Nephron (organoid): ENCODE results near the gene RTN1.
"Not testable (repeated sequence)": the region's sequence is repeated elsewhere in the genome, so short reads cannot be mapped to it uniquely, and the experiment has no call there.

Source experiments
- H3K27ac Mint-ChIP-seq, 3 experiments: 2 replicates each; pipeline ENCODE4 v1.8.0; 2020; ENCODE audit warnings: mixed read lengths in 3 of 3, mild to moderate bottlenecking in 2 of 3, moderate library complexity in 1 of 3
- H3K27me3 Mint-ChIP-seq: 2 replicates; pipeline ENCODE4 v1.8.0; 2021; ENCODE audit warnings: low read depth, mild to moderate bottlenecking, moderate library complexity, mixed read lengths
- H3K36me3 Mint-ChIP-seq: 2 replicates; pipeline ENCODE4 v1.8.0; 2020; ENCODE audit warnings: low read depth, mixed read lengths
- H3K4me1 Mint-ChIP-seq: 2 replicates; pipeline ENCODE4 v1.8.0; 2020; ENCODE audit warnings: mixed read lengths
- H3K4me3 Mint-ChIP-seq, 3 experiments: 2 replicates each; pipeline ENCODE4 v1.8.0; 2020; ENCODE audit warnings: mild to moderate bottlenecking in 3 of 3, mixed read lengths in 3 of 3, moderate library complexity in 2 of 3
- H3K9me3 Mint-ChIP-seq: 2 replicates; pipeline ENCODE4 v1.8.0; 2020; ENCODE audit warnings: mixed read lengths
- CTCF ChIP-seq, 3 experiments: fragments of 200-600 bp; sonication (generic); IDR thresholded peaks; one replicate each; pipeline ENCODE4 v1.5.0; 2021; ENCODE audit warnings: antibody characterized with exemption in 3 of 3; ENCODE audit not compliant: unreplicated experiment in 3 of 3

The RTN1 gene

GRCh38 chr14:59677771-59678231 lies 192.8 kb downstream of the RTN1 start:
- no peak for TF ChIP-seq CTCF (IDR thresholded peaks at IDR 0.05; ENCODE audit: unreplicated experiment in 3 of 3)
- peaks cover 5% of the 10 kb centered on the region for H3K27me3 Mint-ChIP-seq
- H3K36me3 Mint-ChIP-seq: no peaks in the 10 kb centered on the region
- no peaks in the 10 kb centered on the region for H3K4me1 Mint-ChIP-seq
- H3K9me3 Mint-ChIP-seq: no peaks in the 10 kb centered on the region
- H3K4me3 Mint-ChIP-seq: no peak overlapping the region
- H3K27ac Mint-ChIP-seq: no peak overlapping the region

- Mint-ChIP-seq H3K27ac (no peak overlapping the region), H3K36me3 (no peaks in the 10 kb centered on the region), H3K4me3 (no peak overlapping the region), H3K9me3 (no peaks in the 10 kb centered on the region), H3K27me3 (no peaks in the 10 kb centered on the region), H3K4me1 (no peaks in the 10 kb centered on the region)
- TF ChIP-seq CTCF (IDR thresholded peaks at IDR 0.05; ENCODE audit: unreplicated experiment in 3 of 3): no peak
These were observed 195.2 kb downstream of the RTN1 start for GRCh38 chr14:59675394-59675793.

- no peak overlapping the region for H3K4me3 Mint-ChIP-seq
- peaks cover 35% of the 10 kb centered on the region for H3K9me3 Mint-ChIP-seq
- no peaks in the 10 kb centered on the region for H3K36me3 Mint-ChIP-seq
- no peak overlapping the region for H3K27ac Mint-ChIP-seq
- H3K4me1 Mint-ChIP-seq: no peaks in the 10 kb centered on the region
- TF ChIP-seq CTCF (IDR thresholded peaks at IDR 0.05; ENCODE audit: unreplicated experiment in 3 of 3): no peak
- peaks cover 8% of the 10 kb centered on the region for H3K27me3 Mint-ChIP-seq
These were observed 205.8 kb downstream of the RTN1 start for GRCh38 chr14:59664741-59665140.

- Mint-ChIP-seq H3K27ac (no peak overlapping the region), H3K27me3 (no peaks in the 10 kb centered on the region), H3K4me3 (no peak overlapping the region), H3K4me1 (no peaks in the 10 kb centered on the region), H3K36me3 (no peaks in the 10 kb centered on the region), H3K9me3 (peaks cover 32% of the 10 kb centered on the region)
- TF ChIP-seq CTCF (IDR thresholded peaks at IDR 0.05; ENCODE audit: unreplicated experiment in 3 of 3): no peak
These were observed 212.8 kb downstream of the RTN1 start for GRCh38 chr14:59657769-59658168.

GRCh38 chr14:59656473-59656872 lies 214.1 kb downstream of the RTN1 start:
- H3K4me3 Mint-ChIP-seq: no peak overlapping the region
- no peaks in the 10 kb centered on the region for H3K4me1 Mint-ChIP-seq
- no peaks in the 10 kb centered on the region for H3K27me3 Mint-ChIP-seq
- no peak for TF ChIP-seq CTCF (IDR thresholded peaks at IDR 0.05; ENCODE audit: unreplicated experiment in 3 of 3)
- no peak overlapping the region for H3K27ac Mint-ChIP-seq
- H3K36me3 Mint-ChIP-seq: no peaks in the 10 kb centered on the region
- H3K9me3 Mint-ChIP-seq: peaks cover 30% of the 10 kb centered on the region

GRCh38 chr14:59654131-59654530 lies 216.4 kb downstream of the RTN1 start:
- not testable (repeated sequence) for H3K4me3 Mint-ChIP-seq, H3K27me3 Mint-ChIP-seq, H3K27ac Mint-ChIP-seq, H3K4me1 Mint-ChIP-seq, H3K36me3 Mint-ChIP-seq
- H3K9me3 Mint-ChIP-seq: peaks cover 29% of the 10 kb centered on the region

- H3K36me3 Mint-ChIP-seq, H3K27me3 Mint-ChIP-seq, H3K4me1 Mint-ChIP-seq, H3K27ac Mint-ChIP-seq, H3K4me3 Mint-ChIP-seq: not testable (repeated sequence)
- peaks cover 70% of the 10 kb centered on the region for H3K9me3 Mint-ChIP-seq
These were observed 223.7 kb downstream of the RTN1 start for GRCh38 chr14:59646832-59647231.
